Upper lobe of right lung (tissue), 1 donor: ENCODE measurements around the gene TTC36. TPM values are rescaled to one million over a fixed set of nuclear protein-coding genes. Genes with fewer than 3 reads are reported as not detected.

ENCODE experiments used
- ATAC-seq: fragments of 200-7000 bp; cut with Tn5 transposase; one replicate; pipeline ENCODE4 v1.9.1; 2020; ENCODE audit warnings: mild to moderate bottlenecking, moderate library complexity
- DNase-seq: peaks from one replicate; pipeline ENCODE4 v3.0.0-alpha.2; 2020
- H3K27ac ChIP-seq: fragments of 200-600 bp; one replicate; pipeline ENCODE4 v1.8.0; 2022
- H3K27me3 ChIP-seq: fragments of 200-600 bp; one replicate; pipeline ENCODE4 v1.8.0; 2022; ENCODE audit warnings: mild to moderate bottlenecking
- H3K36me3 ChIP-seq: fragments of 200-600 bp; one replicate; pipeline ENCODE4 v1.8.0; 2022
- H3K4me1 ChIP-seq: fragments of 200-600 bp; one replicate; pipeline ENCODE4 v1.8.0; 2022
- H3K4me3 ChIP-seq: fragments of 200-600 bp; one replicate; pipeline ENCODE4 v1.8.0; 2022; ENCODE audit warnings: mild to moderate bottlenecking
- H3K9me3 ChIP-seq: fragments of 200-600 bp; one replicate; pipeline ENCODE4 v1.8.0; 2022
- CTCF ChIP-seq: fragments of 200-600 bp; IDR thresholded peaks from one replicate; pipeline ENCODE4 v1.8.0; 2022; ENCODE audit warnings: antibody characterized with exemption
- intact Hi-C: fragments of 100-400 bp; cut with DNase I; formaldehyde crosslinking; loops from one replicate; pipeline ENCODE4 v1.11.0; 2022
- total RNA-seq: library from RNA; stranded (reverse); fragmentation: NEBNext Ultra II Directional; extraction: Animal tissue kit (Norgen Biotek cat#: 25700); gene quantifications from one replicate; pipeline ENCODE4 v1.2.1, GENCODE V29; 2021
- donor health status: DM: no; HTN: yes; CAD: no; lungs with severe emphysema.

Gene TTC36
- total RNA-seq, 1 donor from 2014 or later = 1.9 TPM

- Histone ChIP-seq H3K4me3 (no peak overlapping the region), H3K9me3 (no peaks in the 10 kb centered on the region), H3K36me3 (peaks cover 100% of the 10 kb centered on the region), H3K27ac (no peak overlapping the region), H3K27me3 (no peaks in the 10 kb centered on the region), H3K4me1 (no peaks in the 10 kb centered on the region)
- DNase-seq = no peak
- TF ChIP-seq CTCF = no peak
- ATAC-seq = no peak
- intact Hi-C loops = loop anchor here (10.0 kb wide), 1 partner anchor 113 kb away; no protein-coding TSS in a partner anchor
Measured at GRCh38 chr11:118497831-118498230, 29.4 kb upstream of the TTC36 start.

GRCh38 chr11:118503216-118503615, 24.1 kb upstream of the TTC36 start:
- Histone ChIP-seq H3K27me3 (no peaks in the 10 kb centered on the region), H3K9me3 (no peaks in the 10 kb centered on the region), H3K36me3 (peaks cover 100% of the 10 kb centered on the region), H3K4me1 (no peaks in the 10 kb centered on the region), H3K27ac (no peak overlapping the region), H3K4me3 (no peak overlapping the region)
- no peak for TF ChIP-seq CTCF
- intact Hi-C loops = no loop called here
- no peak for DNase-seq
- no peak for ATAC-seq

GRCh38 chr11:118511601-118512000, 15.7 kb upstream of the TTC36 start:
- DNase-seq (no peak), ATAC-seq (no peak)
- Histone ChIP-seq H3K9me3 (no peaks in the 10 kb centered on the region), H3K27me3 (no peaks in the 10 kb centered on the region), H3K4me1 (no peaks in the 10 kb centered on the region), H3K27ac (no peak overlapping the region), H3K4me3 (no peak overlapping the region), H3K36me3 (peaks cover 98% of the 10 kb centered on the region)
- no peak for TF ChIP-seq CTCF
- intact Hi-C loops = no loop called here

GRCh38 chr11:118514103-118514502, 13.2 kb upstream of the TTC36 start:
- DNase-seq = no peak
- no peak overlapping the region for H3K27ac ChIP-seq
- H3K4me3 ChIP-seq = no peak overlapping the region
- H3K4me1 ChIP-seq = no peaks in the 10 kb centered on the region
- intact Hi-C loops = no loop called here
- peak; percentile 25 for ATAC-seq
- TF ChIP-seq CTCF = no peak
- no peaks in the 10 kb centered on the region for H3K9me3 ChIP-seq
- no peaks in the 10 kb centered on the region for H3K27me3 ChIP-seq
- peaks cover 96% of the 10 kb centered on the region for H3K36me3 ChIP-seq

GRCh38 chr11:118519549-118519948, 7.7 kb upstream of the TTC36 start:
- Histone ChIP-seq H3K27ac (no peak overlapping the region), H3K36me3 (peaks cover 85% of the 10 kb centered on the region), H3K9me3 (no peaks in the 10 kb centered on the region), H3K4me3 (no peak overlapping the region), H3K27me3 (no peaks in the 10 kb centered on the region), H3K4me1 (no peaks in the 10 kb centered on the region)
- intact Hi-C loops = no loop called here
- no peak for TF ChIP-seq CTCF
- ATAC-seq (no peak), DNase-seq (no peak)

GRCh38 chr11:118521892-118522311, 5.4 kb upstream of the TTC36 start:
- DNase-seq (no peak), ATAC-seq (peak; percentile 35)
- peaks cover 61% of the 10 kb centered on the region for H3K36me3 ChIP-seq
- no peak for TF ChIP-seq CTCF
- no peak overlapping the region for H3K27ac ChIP-seq
- H3K27me3 ChIP-seq = no peaks in the 10 kb centered on the region
- intact Hi-C loops = no loop called here
- H3K4me1 ChIP-seq = peaks cover 11% of the 10 kb centered on the region
- H3K4me3 ChIP-seq = no peak overlapping the region
- no peaks in the 10 kb centered on the region for H3K9me3 ChIP-seq
